ENCODE measurements around the gene MYO7B.

The MYO7B gene

GRCh38 chr2:127580167-127581049 lies 44.9 kb downstream of the MYO7B start:
- H3K79me2 ChIP-seq (ENCODE audit: low read length): no peaks in the 10 kb centered on the region
- no peaks in the 10 kb centered on the region for H4K20me1 ChIP-seq (ENCODE audit: insufficient read depth, low read length)
- TF ChIP-seq EZH2phosphoT487 (IDR thresholded peaks at IDR 0.05; ENCODE audit: low read depth) (no peak), CTCF (IDR thresholded peaks at IDR 0.05; ENCODE audit: low read depth, low read length) (no peak)
- H3K9ac ChIP-seq (ENCODE audit: low read length): no peak overlapping the region
- H3K4me1 ChIP-seq (ENCODE audit: low read length): no peaks in the 10 kb centered on the region
- H3K4me3 ChIP-seq (ENCODE audit: low read length): no peak overlapping the region
- no peaks in the 10 kb centered on the region for H3K9me3 ChIP-seq (ENCODE audit: insufficient read depth, low read length)
- no peaks in the 10 kb centered on the region for H3K36me3 ChIP-seq (replicated peaks; ENCODE audit: low read depth, low read length)
- no peaks in the 10 kb centered on the region for H3K27me3 ChIP-seq (ENCODE audit: low read depth, low read length)
- H2AFZ ChIP-seq (ENCODE audit: low read depth, low read length): peak overlapping the region; percentile 31; the same call in 1 of the 2 replicates
- H3K27ac ChIP-seq (ENCODE audit: low read length): no peak overlapping the region
- no peak overlapping the region for H3K4me2 ChIP-seq (ENCODE audit: low read length)

GRCh38 chr2:127581050-127581345 lies 45.5 kb downstream of the MYO7B start:
- Histone ChIP-seq H2AFZ (ENCODE audit: low read depth, low read length) (no peak overlapping the region), H3K27ac (ENCODE audit: low read length) (no peak overlapping the region), H3K9ac (ENCODE audit: low read length) (no peak overlapping the region), H3K4me1 (ENCODE audit: low read length) (no peaks in the 10 kb centered on the region), H3K36me3 (replicated peaks; ENCODE audit: low read depth, low read length) (no peaks in the 10 kb centered on the region), H4K20me1 (ENCODE audit: insufficient read depth, low read length) (no peaks in the 10 kb centered on the region), H3K4me2 (ENCODE audit: low read length) (no peak overlapping the region), H3K9me3 (ENCODE audit: insufficient read depth, low read length) (no peaks in the 10 kb centered on the region), H3K27me3 (ENCODE audit: low read depth, low read length) (no peaks in the 10 kb centered on the region), H3K4me3 (ENCODE audit: low read length) (no peak overlapping the region), H3K79me2 (ENCODE audit: low read length) (no peaks in the 10 kb centered on the region)
- no peak for TF ChIP-seq CTCF (IDR thresholded peaks at IDR 0.05; ENCODE audit: low read depth, low read length)
- no peak for TF ChIP-seq EZH2phosphoT487 (IDR thresholded peaks at IDR 0.05; ENCODE audit: low read depth)

- H3K4me2 ChIP-seq (ENCODE audit: low read length): no peak overlapping the region
- H3K4me3 ChIP-seq (ENCODE audit: low read length): no peak overlapping the region
- H3K4me1 ChIP-seq (ENCODE audit: low read length): no peaks in the 10 kb centered on the region
- no peaks in the 10 kb centered on the region for H3K9me3 ChIP-seq (ENCODE audit: insufficient read depth, low read length)
- H2AFZ ChIP-seq (ENCODE audit: low read depth, low read length): no peak overlapping the region
- no peaks in the 10 kb centered on the region for H3K27me3 ChIP-seq (ENCODE audit: low read depth, low read length)
- H3K36me3 ChIP-seq (replicated peaks; ENCODE audit: low read depth, low read length): no peaks in the 10 kb centered on the region
- H3K9ac ChIP-seq (ENCODE audit: low read length): no peak overlapping the region
- no peaks in the 10 kb centered on the region for H4K20me1 ChIP-seq (ENCODE audit: insufficient read depth, low read length)
- H3K27ac ChIP-seq (ENCODE audit: low read length): no peak overlapping the region
- TF ChIP-seq CTCF (IDR thresholded peaks at IDR 0.05; ENCODE audit: low read depth, low read length) (no peak), EZH2phosphoT487 (IDR thresholded peaks at IDR 0.05; ENCODE audit: low read depth) (no peak)
- H3K79me2 ChIP-seq (ENCODE audit: low read length): no peaks in the 10 kb centered on the region
Measured at GRCh38 chr2:127581516-127582490, 46.3 kb downstream of the MYO7B start.

All from OCI-LY3 (cell line).